A673 (cell line): ENCODE measurements around the gene KRT31.

ENCODE experiments used
- EZH2 ChIP-seq: fragments of 200-600 bp; sonication (generic); IDR thresholded peaks from 2 replicates; pipeline ENCODE4 v1.6.1; 2017; ENCODE audit warnings: borderline replicate concordance, low read depth, mild to moderate bottlenecking, mixed read lengths, antibody characterized with exemption, low read length; ENCODE audit not compliant: poor library complexity, severe bottlenecking
- TF ChIP-seq, protein P1 (sequence below): fragments of 300-800, 200-600 bp; sonication (generic); conservative IDR thresholded peaks from 2 replicates; pipeline ENCODE4 v1.5.1; 2017; ENCODE audit warnings: low read depth, mild to moderate bottlenecking, antibody characterized with exemption, low read length, moderate library complexity, mixed read lengths

DNA sequence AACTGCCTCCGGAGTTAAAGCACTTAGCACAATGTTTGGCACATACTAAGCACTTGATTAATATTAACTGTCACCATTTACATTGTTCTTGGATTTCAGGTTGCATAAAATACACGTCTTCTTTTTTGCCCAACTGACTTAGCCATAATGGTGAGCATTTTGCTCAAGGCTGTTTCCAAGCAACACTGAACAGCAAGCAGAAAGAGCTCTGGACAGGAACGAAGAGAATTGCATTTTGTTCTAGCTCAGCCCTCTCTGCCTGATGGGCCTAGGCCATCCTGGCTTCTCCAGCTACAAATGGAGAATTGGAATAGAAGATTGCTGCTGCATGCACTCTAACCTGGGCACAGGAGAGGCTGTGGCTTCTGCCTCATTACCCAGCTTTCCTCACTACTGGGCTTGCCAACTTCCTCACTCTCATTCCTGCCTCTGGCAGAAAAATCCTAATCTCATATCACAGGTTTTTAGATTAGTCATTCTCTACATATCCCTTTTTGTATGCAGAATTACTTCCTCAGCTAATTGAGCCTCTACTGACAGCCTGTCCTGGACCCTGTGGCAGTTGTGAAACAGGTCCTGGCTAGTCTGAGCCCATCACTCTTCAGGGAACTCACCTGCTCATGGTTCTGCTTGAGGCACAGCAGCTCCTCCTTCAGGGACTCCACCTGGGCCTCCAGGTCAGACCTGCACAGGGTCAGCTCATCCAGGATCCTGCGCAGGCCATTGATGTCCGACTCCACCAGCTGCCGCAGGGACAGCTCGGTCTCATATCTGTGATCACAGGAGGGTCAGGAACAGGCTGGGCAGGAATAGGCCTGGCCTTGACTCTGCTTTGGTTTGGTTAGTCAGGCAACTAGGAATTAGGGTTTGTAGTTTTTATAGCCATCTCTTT is 49.3 kb downstream of the KRT31 start:
- TF ChIP-seq, protein P1, sequence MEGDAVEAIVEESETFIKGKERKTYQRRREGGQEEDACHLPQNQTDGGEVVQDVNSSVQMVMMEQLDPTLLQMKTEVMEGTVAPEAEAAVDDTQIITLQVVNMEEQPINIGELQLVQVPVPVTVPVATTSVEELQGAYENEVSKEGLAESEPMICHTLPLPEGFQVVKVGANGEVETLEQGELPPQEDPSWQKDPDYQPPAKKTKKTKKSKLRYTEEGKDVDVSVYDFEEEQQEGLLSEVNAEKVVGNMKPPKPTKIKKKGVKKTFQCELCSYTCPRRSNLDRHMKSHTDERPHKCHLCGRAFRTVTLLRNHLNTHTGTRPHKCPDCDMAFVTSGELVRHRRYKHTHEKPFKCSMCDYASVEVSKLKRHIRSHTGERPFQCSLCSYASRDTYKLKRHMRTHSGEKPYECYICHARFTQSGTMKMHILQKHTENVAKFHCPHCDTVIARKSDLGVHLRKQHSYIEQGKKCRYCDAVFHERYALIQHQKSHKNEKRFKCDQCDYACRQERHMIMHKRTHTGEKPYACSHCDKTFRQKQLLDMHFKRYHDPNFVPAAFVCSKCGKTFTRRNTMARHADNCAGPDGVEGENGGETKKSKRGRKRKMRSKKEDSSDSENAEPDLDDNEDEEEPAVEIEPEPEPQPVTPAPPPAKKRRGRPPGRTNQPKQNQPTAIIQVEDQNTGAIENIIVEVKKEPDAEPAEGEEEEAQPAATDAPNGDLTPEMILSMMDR, result no peak
- no peak for TF ChIP-seq EZH2
